ENCODE results near the gene TAAR5. TPM values are rescaled to one million over a fixed set of nuclear protein-coding genes. Genes with fewer than 3 reads are reported as not detected.
"Not testable (repeated sequence)": the region's sequence is repeated elsewhere in the genome, so short reads cannot be mapped to it uniquely, and the experiment has no call there.

Gene TAAR5
- total RNA-seq, 1 donor from 2014 or later: not detected

- H3K4me1 Mint-ChIP-seq: no peaks in the 10 kb centered on the region
- ATAC-seq (ENCODE audit: low read depth) (no peak), DNase-seq (no peak)
- POLR2A ChIA-PET: no interaction called here
- H3K4me3 Mint-ChIP-seq: no peak overlapping the region
- no peaks in the 10 kb centered on the region for H3K9me3 Mint-ChIP-seq
- peaks cover 16% of the 10 kb centered on the region for H3K27me3 Mint-ChIP-seq
- intact Hi-C loops (cut with micrococcal nuclease): no loop called here
- no peak overlapping the region for H3K27ac Mint-ChIP-seq
- no peaks in the 10 kb centered on the region for H3K36me3 Mint-ChIP-seq (ENCODE audit: low read depth)
- CTCF ChIA-PET: no interaction called here
- no peak for TF ChIP-seq CTCF (IDR thresholded peaks at IDR 0.05)
These were observed 23.1 kb downstream of the TAAR5 start for GRCh38 chr6:132566404-132566803.

- H3K4me1 Mint-ChIP-seq; ATAC-seq (ENCODE audit: low read depth); intact Hi-C loops (cut with micrococcal nuclease); H3K36me3 Mint-ChIP-seq (ENCODE audit: low read depth); POLR2A ChIA-PET; CTCF ChIA-PET; DNase-seq; H3K27ac Mint-ChIP-seq; H3K4me3 Mint-ChIP-seq; H3K9me3 Mint-ChIP-seq: not testable (repeated sequence)
- H3K27me3 Mint-ChIP-seq: peaks cover 20% of the 10 kb centered on the region
These were observed 29.5 kb downstream of the TAAR5 start for GRCh38 chr6:132560087-132560486.

GRCh38 chr6:132552372-132552771 lies 37.2 kb downstream of the TAAR5 start, which contains the start of gene TAAR8:
TAAR8 (plus strand) TSS chr6:132552672; CDS start chr6:132552693, 21 bp downstream.
- intact Hi-C loops (cut with micrococcal nuclease): no loop called here
- Mint-ChIP-seq H3K4me3 (no peak within 1 kb of the TSS), H3K27me3 (peaks cover 12% of the 10 kb centered on the region), H3K4me1 (peaks cover 4% of the 10 kb centered on the region), H3K9me3 (no peaks in the 10 kb centered on the region), H3K27ac (no peak within 1 kb of the TSS), H3K36me3 (ENCODE audit: low read depth) (no peaks in the 10 kb centered on the region)
- no peak for DNase-seq
- ATAC-seq (ENCODE audit: low read depth): no peak
- no peak for TF ChIP-seq CTCF (IDR thresholded peaks at IDR 0.05)
- ChIA-PET CTCF (no interaction called here), POLR2A (no interaction called here)

GRCh38 chr6:132551214-132551613 lies 38.3 kb downstream of the TAAR5 start:
- intact Hi-C loops (cut with micrococcal nuclease): no loop called here
- CTCF ChIA-PET: no interaction called here
- H3K36me3 Mint-ChIP-seq (ENCODE audit: low read depth): no peaks in the 10 kb centered on the region

GRCh38 chr6:132548746-132549463 lies 40.6 kb downstream of the TAAR5 start:
- Mint-ChIP-seq H3K27ac (no peak overlapping the region), H3K36me3 (ENCODE audit: low read depth) (no peaks in the 10 kb centered on the region), H3K27me3 (peaks cover 4% of the 10 kb centered on the region), H3K4me3 (no peak overlapping the region), H3K9me3 (no peaks in the 10 kb centered on the region), H3K4me1 (peaks cover 4% of the 10 kb centered on the region)
- ChIA-PET POLR2A (no interaction called here), CTCF (no interaction called here)
- DNase-seq: no peak
- no peak for ATAC-seq (ENCODE audit: low read depth)
- no peak for TF ChIP-seq CTCF (IDR thresholded peaks at IDR 0.05)
- intact Hi-C loops (cut with micrococcal nuclease): no loop called here

More at GRCh38 chr6:132551214-132551613, 38.3 kb downstream of the TAAR5 start:
- Mint-ChIP-seq H3K27ac (no peak overlapping the region), H3K4me3 (no peak overlapping the region), H3K27me3 (peaks cover 7% of the 10 kb centered on the region), H3K4me1 (peaks cover 4% of the 10 kb centered on the region), H3K9me3 (no peaks in the 10 kb centered on the region)
- POLR2A ChIA-PET: no interaction called here
- ATAC-seq (ENCODE audit: low read depth): no peak
- no peak for TF ChIP-seq CTCF (IDR thresholded peaks at IDR 0.05)
- no peak for DNase-seq

GRCh38 chr6:132544826-132545225 lies 44.7 kb downstream of the TAAR5 start:
- ChIA-PET POLR2A (no interaction called here), CTCF (no interaction called here)
- no peak for ATAC-seq (ENCODE audit: low read depth)
- no peak overlapping the region for H3K4me3 Mint-ChIP-seq
- no peaks in the 10 kb centered on the region for H3K36me3 Mint-ChIP-seq (ENCODE audit: low read depth)
- DNase-seq: no peak
- intact Hi-C loops (cut with micrococcal nuclease): no loop called here
- no peaks in the 10 kb centered on the region for H3K9me3 Mint-ChIP-seq
- H3K4me1 Mint-ChIP-seq: peaks cover 4% of the 10 kb centered on the region
- no peak overlapping the region for H3K27ac Mint-ChIP-seq
- no peak for TF ChIP-seq CTCF (IDR thresholded peaks at IDR 0.05)
- peaks cover 13% of the 10 kb centered on the region for H3K27me3 Mint-ChIP-seq
